NCI-H2107 treated with DMSO at 0.1 percent for 48 hours (cell line): ENCODE data around the gene FLT1.

Source experiments
- DNase-seq: peaks from one replicate; lab custom pipeline; 2025; ENCODE audit not compliant: unreplicated experiment; lab: John Stamatoyannopoulos, UW

The FLT1 gene

GRCh38 chr13:28257305-28257704 lies 237.6 kb downstream of the FLT1 start:
- DNase-seq: no peak

- no peak for DNase-seq
These were observed 242.4 kb downstream of the FLT1 start for GRCh38 chr13:28252547-28252946.

- DNase-seq: no peak
These were observed 243.5 kb downstream of the FLT1 start for GRCh38 chr13:28251466-28251865.

- DNase-seq: no peak
These were observed 244.4 kb downstream of the FLT1 start for GRCh38 chr13:28250542-28250941.
